Spleen (tissue), 11 donors: ENCODE measurements around the gene CTNNBL1. TPM values are rescaled to one million over a fixed set of nuclear protein-coding genes. Genes with fewer than 3 reads are reported as not detected.

Source experiments
- DNase-seq: peaks from one replicate; pipeline ENCODE4 v3.0.0-alpha.2; 2020
- H3K27ac ChIP-seq, 8 donors: fragments of 200-600 bp; sonication (generic) in 7 of 8; 1 replicate in 4 of 8; 2 replicates in 4 of 8; pipeline versions ENCODE4 v1.5.0 to v1.8.0; 2016 to 2021; ENCODE audit warnings: inconsistent platforms in 4 of 8, mild to moderate bottlenecking in 4 of 8, moderate library complexity in 1 of 8
- H3K27me3 ChIP-seq, 7 donors: fragments of 200-600 bp; sonication (generic) in 6 of 7; replicated peaks in 1 of 7; 1 replicate in 4 of 7; 2 replicates in 3 of 7; pipeline versions ENCODE4 v1.5.0 to v1.8.0; 2016 to 2021; ENCODE audit warnings: inconsistent platforms in 3 of 7, mild to moderate bottlenecking in 1 of 7
- H3K36me3 ChIP-seq, 6 donors: fragments of 200-600 bp; sonication (generic) in 5 of 6; 1 replicate in 4 of 6; 2 replicates in 2 of 6; pipeline versions ENCODE4 v1.5.0 to v1.8.0; 2016 to 2021; ENCODE audit warnings: inconsistent platforms in 2 of 6
- H3K4me1 ChIP-seq, 6 donors: fragments of 200-600 bp; sonication (generic) in 5 of 6; 1 replicate in 3 of 6; 2 replicates in 3 of 6; pipeline versions ENCODE4 v1.5.0 to v1.8.0; 2016 to 2021; ENCODE audit warnings: inconsistent platforms in 3 of 6
- H3K4me3 ChIP-seq, 8 donors: fragments of 200-600 bp; sonication (generic) in 7 of 8; 1 replicate in 4 of 8; 2 replicates in 4 of 8; pipeline versions ENCODE4 v1.5.0 to v1.8.0; 2016 to 2021; ENCODE audit warnings: inconsistent platforms in 4 of 8, mild to moderate bottlenecking in 4 of 8, moderate library complexity in 2 of 8
- H3K9me3 ChIP-seq, 8 donors: fragments of 200-600 bp; sonication (generic) in 7 of 8; 1 replicate in 4 of 8; 2 replicates in 4 of 8; pipeline versions ENCODE4 v1.5.0 to v1.8.0; 2016 to 2021; ENCODE audit warnings: inconsistent platforms in 4 of 8
- CTCF ChIP-seq, 11 experiments: fragments of 200-600 bp in 7 of 11; fragments of 450-650 bp in 4 of 11; sonication (generic) in 4 of 11; IDR thresholded peaks in 8 of 11; conservative IDR thresholded peaks in 3 of 11; 1 replicate in 7 of 11; 2 replicates in 4 of 11; pipeline versions ENCODE4 v1.4.0 to v1.8.0; 2016 to 2021; ENCODE audit warnings: antibody characterized with exemption in 11 of 11, inconsistent platforms in 4 of 11, mild to moderate bottlenecking in 1 of 11
- POLR2A ChIP-seq, 3 donors: fragments of 450-650 bp; IDR thresholded peaks; one replicate each; pipeline ENCODE4 v1.5.1; 2017; ENCODE audit warnings: antibody characterized with exemption in 3 of 3, mild to moderate bottlenecking in 1 of 3
- POLR2AphosphoS5 ChIP-seq, 3 donors: sonication (generic); formaldehyde crosslinking; IDR thresholded peaks; one replicate each; pipeline ENCODE4 v1.5.1; 2017; ENCODE audit warnings: antibody characterized with exemption in 3 of 3
- WGBS, 5 donors: extraction: QIAGEN DNeasy Blood & Tissue Kit in 3 of 5; methylation state at CpG; one replicate each; pipeline versions ENCODE4 v1.1.5 to v1.1.7; 2013 to 2018; 5-methylcytosine and 5-hydroxymethylcytosine counted together
- intact Hi-C: fragments of 100-400 bp; cut with DNase I; formaldehyde crosslinking; loops from one replicate; pipeline ENCODE4 v1.15.0; 2023; ENCODE audit warnings: low total_unique reads
- polyA plus RNA-seq, 3 donors: library from polyadenylated mRNA; stranded (reverse); fragments of 200-250 nt; gene quantifications; one replicate each; pipeline ENCODE4 v1.2.1, GENCODE V29; 2013
- total RNA-seq, 7 donors: library from RNA; depleted of rRNA in 3 of 7; stranded (reverse); fragments of >200 nt in 3 of 7; fragmentation: NEBNext Ultra II Directional in 4 of 7; extraction: Animal tissue kit (Norgen Biotek cat#: 25700) in 4 of 7; gene quantifications; one replicate each; pipeline versions ENCODE4 v1.1.0 to v1.2.1, GENCODE V29; 2016 to 2021
- donor health status: healthy with polysubstance abuse.
- donor health status: DM: no; HTN: no; CAD: no; lungs with moderate emphysema.
- donor health status: DM: no; HTN: no; CAD: no.
- donor health status: Bipolar disorder and iron deficiency.
- donor health status: healthy.
- donor health status: DM: no; HTN: no; CAD: no.
- donor health status: DM: yes; HTN: yes; CAD: no.

CTNNBL1 gene
- total and polyA plus RNA-seq, 10 donors = 46.5 to 135 (median 82.9) TPM

GRCh38 chr20:37876863-37877262 lies 183.0 kb downstream of the CTNNBL1 start:
- no peak for DNase-seq

GRCh38 chr20:37877832-37878772 lies 184.3 kb downstream of the CTNNBL1 start:
- intact Hi-C loops = no loop called here
- TF ChIP-seq POLR2A (IDR thresholded peaks at IDR 0.05) (no peak), CTCF (IDR thresholded peaks at IDR 0.05 in 8 of 11, conservative IDR thresholded peaks at IDR 0.05 in 3 of 11) (no peak), POLR2AphosphoS5 (IDR thresholded peaks at IDR 0.05) (no peak)
- Histone ChIP-seq H3K27ac (no peak overlapping the region), H3K36me3 (peaks cover 0 to 31% (median 20%) of the 10 kb centered on the region in 6 donors), H3K9me3 (no peaks in the 10 kb centered on the region), H3K4me3 (no peak overlapping the region), H3K4me1 (peaks cover 0 to 14% (median 3%) of the 10 kb centered on the region in 6 donors), H3K27me3 (no peaks in the 10 kb centered on the region)
- DNase-seq = no peak
- WGBS, 5 donors = 75 to 86% (median 82%) methylated on average over 20 of the region's 20 CpGs

More at GRCh38 chr20:37876863-37877262, 183.0 kb downstream of the CTNNBL1 start:
- 77 to 90% (median 78%) methylated on average over 2 to 7 of the region's 7 CpGs for WGBS, 5 donors
- no peak for TF ChIP-seq CTCF (IDR thresholded peaks at IDR 0.05 in 8 of 11, conservative IDR thresholded peaks at IDR 0.05 in 3 of 11)
- TF ChIP-seq POLR2AphosphoS5 (IDR thresholded peaks at IDR 0.05) = peak in 1 of 3 donors; percentile 32
- no peak for TF ChIP-seq POLR2A (IDR thresholded peaks at IDR 0.05)
- H3K27me3 ChIP-seq = no peaks in the 10 kb centered on the region
- H3K4me3 ChIP-seq = no peak overlapping the region
- no peak overlapping the region for H3K27ac ChIP-seq
- peaks cover 0 to 43% (median 32%) of the 10 kb centered on the region in 6 donors for H3K36me3 ChIP-seq
- H3K4me1 ChIP-seq = peaks cover 0 to 14% (median 3%) of the 10 kb centered on the region in 6 donors
- no peaks in the 10 kb centered on the region for H3K9me3 ChIP-seq
- intact Hi-C loops = no loop called here

GRCh38 chr20:37878835-37879599 lies 185.2 kb downstream of the CTNNBL1 start:
- intact Hi-C loops = no loop called here
- Histone ChIP-seq H3K4me3 (no peak overlapping the region), H3K27me3 (no peaks in the 10 kb centered on the region), H3K4me1 (peaks cover 0 to 14% (median 3%) of the 10 kb centered on the region in 6 donors), H3K27ac (no peak overlapping the region), H3K36me3 (peaks cover 0 to 22% (median 11%) of the 10 kb centered on the region in 6 donors), H3K9me3 (no peaks in the 10 kb centered on the region)
- DNase-seq = no peak
- TF ChIP-seq POLR2A (IDR thresholded peaks at IDR 0.05) (no peak), POLR2AphosphoS5 (IDR thresholded peaks at IDR 0.05) (no peak), CTCF (IDR thresholded peaks at IDR 0.05 in 8 of 11, conservative IDR thresholded peaks at IDR 0.05 in 3 of 11) (no peak)
- WGBS, 5 donors = 87 to 92% (median 90%) methylated on average over 11 to 12 of the region's 12 CpGs
